ENCODE measurements around the gene SYF2. TPM values are rescaled to one million over a fixed set of nuclear protein-coding genes. Genes with fewer than 3 reads are reported as not detected.
"Not testable (repeated sequence)": the region's sequence is repeated elsewhere in the genome, so short reads cannot be mapped to it uniquely, and the experiment has no call there.

The SYF2 gene
- total RNA-seq, 2 experiments from 2014 or later, result 53.4 to 53.5 TPM

- Mint-ChIP-seq H3K27ac (no peak overlapping the region), H3K36me3 (ENCODE audit: low read depth) (no peaks in the 10 kb centered on the region), H3K27me3 (peaks cover 15% of the 10 kb centered on the region), H3K4me3 (no peak overlapping the region), H3K4me1 (no peaks in the 10 kb centered on the region), H3K9me3 (no peaks in the 10 kb centered on the region)
- no peak for DNase-seq
- ChIA-PET POLR2A (no interaction called here), CTCF (interaction anchor here (1.5 kb wide), 1 partner anchor 350 kb away, joined by 4 read pairs; no protein-coding TSS in a partner anchor)
These were observed 34.2 kb downstream of the SYF2 start for GRCh38 chr1:25197982-25198662.

GRCh38 chr1:25197235-25197975, 34.9 kb downstream of the SYF2 start:
- H3K4me3 Mint-ChIP-seq, result no peak overlapping the region
- peaks cover 15% of the 10 kb centered on the region for H3K27me3 Mint-ChIP-seq
- H3K36me3 Mint-ChIP-seq (ENCODE audit: low read depth), result no peaks in the 10 kb centered on the region
- CTCF ChIA-PET, result interaction anchor here (0.8 to 1.5 kb wide), 3 partner anchors 8 to 349 kb away, joined by 3 to 4 read pairs (median 3); no protein-coding TSS in a partner anchor
- POLR2A ChIA-PET, result no interaction called here
- H3K27ac Mint-ChIP-seq, result no peak overlapping the region
- no peak for DNase-seq
- H3K4me1 Mint-ChIP-seq, result no peaks in the 10 kb centered on the region
- no peaks in the 10 kb centered on the region for H3K9me3 Mint-ChIP-seq

GRCh38 chr1:25196830-25197229, 35.5 kb downstream of the SYF2 start:
- no peaks in the 10 kb centered on the region for H3K36me3 Mint-ChIP-seq (ENCODE audit: low read depth)
- no peak overlapping the region for H3K27ac Mint-ChIP-seq
- CTCF ChIA-PET, result interaction anchor here (0.8 to 1.5 kb wide), 3 partner anchors 9 to 349 kb away, joined by 3 to 4 read pairs (median 3); no protein-coding TSS in a partner anchor
- no peak overlapping the region for H3K4me3 Mint-ChIP-seq
- POLR2A ChIA-PET, result no interaction called here
- no peaks in the 10 kb centered on the region for H3K4me1 Mint-ChIP-seq
- no peak for DNase-seq
- H3K9me3 Mint-ChIP-seq, result no peaks in the 10 kb centered on the region
- peaks cover 15% of the 10 kb centered on the region for H3K27me3 Mint-ChIP-seq

- POLR2A ChIA-PET, result no interaction called here
- H3K36me3 Mint-ChIP-seq (ENCODE audit: low read depth), result no peaks in the 10 kb centered on the region
- H3K27ac Mint-ChIP-seq, result no peak overlapping the region
- peaks cover 15% of the 10 kb centered on the region for H3K27me3 Mint-ChIP-seq
- no peaks in the 10 kb centered on the region for H3K4me1 Mint-ChIP-seq
- H3K4me3 Mint-ChIP-seq, result no peak overlapping the region
- no peak for DNase-seq
- CTCF ChIA-PET, result no interaction called here
- no peaks in the 10 kb centered on the region for H3K9me3 Mint-ChIP-seq
These were observed 36.5 kb downstream of the SYF2 start for GRCh38 chr1:25195835-25196234.

- no peaks in the 10 kb centered on the region for H3K4me1 Mint-ChIP-seq
- POLR2A ChIA-PET, result no interaction called here
- H3K36me3 Mint-ChIP-seq (ENCODE audit: low read depth), result no peaks in the 10 kb centered on the region
- H3K27ac Mint-ChIP-seq, result no peak overlapping the region
- DNase-seq, result no peak
- CTCF ChIA-PET, result no interaction called here
- H3K4me3 Mint-ChIP-seq, result no peak overlapping the region
- peaks cover 19% of the 10 kb centered on the region for H3K27me3 Mint-ChIP-seq
- no peaks in the 10 kb centered on the region for H3K9me3 Mint-ChIP-seq
These were observed 37.7 kb downstream of the SYF2 start for GRCh38 chr1:25194572-25195020.

- ChIA-PET CTCF (no interaction called here), POLR2A (no interaction called here)
- peaks cover 19% of the 10 kb centered on the region for H3K27me3 Mint-ChIP-seq
- DNase-seq, result no peak
- no peak overlapping the region for H3K27ac Mint-ChIP-seq
- no peaks in the 10 kb centered on the region for H3K4me1 Mint-ChIP-seq
- H3K36me3 Mint-ChIP-seq (ENCODE audit: low read depth), result no peaks in the 10 kb centered on the region
- no peak overlapping the region for H3K4me3 Mint-ChIP-seq
- H3K9me3 Mint-ChIP-seq, result no peaks in the 10 kb centered on the region
These were observed 38.2 kb downstream of the SYF2 start for GRCh38 chr1:25194054-25194453.

- POLR2A ChIA-PET, result no interaction called here
- Mint-ChIP-seq H3K27me3 (peaks cover 14% of the 10 kb centered on the region), H3K4me1 (no peaks in the 10 kb centered on the region), H3K9me3 (no peaks in the 10 kb centered on the region), H3K27ac (no peak overlapping the region), H3K36me3 (ENCODE audit: low read depth) (no peaks in the 10 kb centered on the region), H3K4me3 (no peak overlapping the region)
- CTCF ChIA-PET, result no interaction called here
- no peak for DNase-seq
These were observed 39.1 kb downstream of the SYF2 start for GRCh38 chr1:25193229-25193628.

- no peak overlapping the region for H3K4me3 Mint-ChIP-seq
- ChIA-PET POLR2A (no interaction called here), CTCF (no interaction called here)
- no peak for DNase-seq
- H3K36me3 Mint-ChIP-seq (ENCODE audit: low read depth), result no peaks in the 10 kb centered on the region
- H3K27ac Mint-ChIP-seq, result no peak overlapping the region
- peaks cover 7% of the 10 kb centered on the region for H3K27me3 Mint-ChIP-seq
- no peaks in the 10 kb centered on the region for H3K4me1 Mint-ChIP-seq
- H3K9me3 Mint-ChIP-seq, result no peaks in the 10 kb centered on the region
These were observed 40.1 kb downstream of the SYF2 start for GRCh38 chr1:25192154-25192553.

- Mint-ChIP-seq H3K27ac (no peak overlapping the region), H3K36me3 (ENCODE audit: low read depth) (no peaks in the 10 kb centered on the region), H3K9me3 (no peaks in the 10 kb centered on the region), H3K4me1 (no peaks in the 10 kb centered on the region), H3K27me3 (peaks cover 8% of the 10 kb centered on the region), H3K4me3 (no peak overlapping the region)
- CTCF ChIA-PET, result interaction anchor here (0.9 kb wide), 1 partner anchor 15 kb away, joined by 3 read pairs; no protein-coding TSS in a partner anchor
- DNase-seq, result no peak
- POLR2A ChIA-PET, result no interaction called here
These were observed 42.0 kb downstream of the SYF2 start for GRCh38 chr1:25190260-25190659.

GRCh38 chr1:25187904-25188303, 44.4 kb downstream of the SYF2 start:
- CTCF ChIA-PET; H3K4me1 Mint-ChIP-seq; H3K27ac Mint-ChIP-seq; H3K4me3 Mint-ChIP-seq; H3K9me3 Mint-ChIP-seq; H3K36me3 Mint-ChIP-seq (ENCODE audit: low read depth); POLR2A ChIA-PET; DNase-seq: not testable (repeated sequence)
- peaks cover 11% of the 10 kb centered on the region for H3K27me3 Mint-ChIP-seq

- Mint-ChIP-seq H3K27ac (no peak overlapping the region), H3K4me3 (no peak overlapping the region), H3K36me3 (ENCODE audit: low read depth) (no peaks in the 10 kb centered on the region), H3K4me1 (no peaks in the 10 kb centered on the region), H3K27me3 (peaks cover 11% of the 10 kb centered on the region), H3K9me3 (no peaks in the 10 kb centered on the region)
- ChIA-PET CTCF (no interaction called here), POLR2A (no interaction called here)
- DNase-seq, result no peak
These were observed 45.2 kb downstream of the SYF2 start for GRCh38 chr1:25187077-25187476.

- H3K27me3 Mint-ChIP-seq, result peaks cover 12% of the 10 kb centered on the region
- POLR2A ChIA-PET, result no interaction called here
These were observed 45.9 kb downstream of the SYF2 start for GRCh38 chr1:25186161-25187007.

More at GRCh38 chr1:25186161-25187007, 45.9 kb downstream of the SYF2 start:
- no peak for DNase-seq
- no peak overlapping the region for H3K27ac Mint-ChIP-seq
- no peaks in the 10 kb centered on the region for H3K9me3 Mint-ChIP-seq
- no peak overlapping the region for H3K4me3 Mint-ChIP-seq
- H3K4me1 Mint-ChIP-seq, result no peaks in the 10 kb centered on the region
- CTCF ChIA-PET, result interaction anchor here (1.2 kb wide), 1 partner anchor 16 kb away, joined by 4 read pairs; no protein-coding TSS in a partner anchor
- H3K36me3 Mint-ChIP-seq (ENCODE audit: low read depth), result no peaks in the 10 kb centered on the region

Measured in activated CD4-positive, alpha-beta memory T cell treated with anti-CD3 and anti-CD28 coated beads, Interleukin-2, amount 10 ng/mL, durations not matched to agents 7 days and 5 days (primary cell).